WTC11 (cell line): ENCODE measurements around the gene DNASE1L2. TPM values are rescaled to one million over a fixed set of nuclear protein-coding genes. Genes with fewer than 3 reads are reported as not detected.
A peak's percentile ranks its signal among the peaks of the same experiment; 100 is the strongest.

Experiments used
- ATAC-seq: fragments of 200-7000 bp; cut with Tn5 transposase; 2 replicates; pipeline ENCODE4 v1.10.0; 2021; ENCODE audit warnings: mild to moderate bottlenecking, moderate library complexity
- CTCF ChIA-PET: fragments of 300-600 bp; sonication (Branson Sonifier 250); formaldehyde crosslinking; loops from one replicate; lab custom pipeline; 2021; ENCODE audit warnings: antibody characterized with exemption; lab: Charles Lee
- POLR2A ChIA-PET: fragments of 350-600 bp; sonication (Branson Sonifier 250); formaldehyde crosslinking; loops from one replicate; lab custom pipeline; 2021; ENCODE audit warnings: antibody characterized with exemption; lab: Charles Lee
- DNase-seq: peaks from one replicate; pipeline ENCODE4 v3.0.0; 2021; ENCODE audit warnings: low spot score
- H3K27ac Mint-ChIP-seq: 2 replicates; pipeline ENCODE4 v1.8.0; 2021; ENCODE audit warnings: mixed read lengths
- H3K27me3 Mint-ChIP-seq: 2 replicates; pipeline ENCODE4 v1.8.0; 2021; ENCODE audit warnings: low read depth, mild to moderate bottlenecking, moderate library complexity, mixed read lengths
- H3K36me3 Mint-ChIP-seq: 2 replicates; pipeline ENCODE4 v1.8.0; 2021; ENCODE audit warnings: mixed read lengths
- H3K4me1 Mint-ChIP-seq: 2 replicates; pipeline ENCODE4 v1.8.0; 2022; ENCODE audit warnings: mixed read lengths
- H3K4me3 Mint-ChIP-seq: 2 replicates; pipeline ENCODE4 v1.8.0; 2021; ENCODE audit warnings: mild to moderate bottlenecking, moderate library complexity, mixed read lengths
- H3K9me3 Mint-ChIP-seq: 2 replicates; pipeline ENCODE4 v1.8.0; 2021; ENCODE audit warnings: mixed read lengths
- ARID4B ChIP-seq: sonication (generic); formaldehyde crosslinking; IDR thresholded peaks from 2 replicates; pipeline ENCODE4 v1.8.0; 2023; ENCODE audit warnings: missing genetic modification reagents, mild to moderate bottlenecking, borderline replicate concordance
- CTCF ChIP-seq: fragments of 200-600 bp; IDR thresholded peaks from 2 replicates; pipeline ENCODE4 v1.8.0; 2022; ENCODE audit warnings: antibody characterized with exemption
- ETV6 ChIP-seq: sonication (generic); formaldehyde crosslinking; IDR thresholded peaks from 2 replicates; pipeline ENCODE4 v1.8.1; 2022; ENCODE audit warnings: mild to moderate bottlenecking, missing genetic modification reagents
- FOXK1 ChIP-seq: sonication (generic); formaldehyde crosslinking; IDR thresholded peaks from 2 replicates; pipeline ENCODE4 v1.8.0; 2022; ENCODE audit warnings: mild to moderate bottlenecking, moderate library complexity, missing genetic modification reagents
- FOXP4 ChIP-seq: sonication (generic); formaldehyde crosslinking; IDR thresholded peaks from 2 replicates; pipeline ENCODE4 v1.8.0; 2022; ENCODE audit warnings: mild to moderate bottlenecking, missing genetic modification reagents
- SOX15 ChIP-seq: fragments of 250-450 bp; sonication (Bioruptor Pico); IDR thresholded peaks from 2 replicates; pipeline ENCODE4 v1.9.0; 2021; ENCODE audit warnings: mild to moderate bottlenecking
- SP1 ChIP-seq: sonication (generic); formaldehyde crosslinking; conservative IDR thresholded peaks from 2 replicates; pipeline ENCODE4 v1.8.1; 2022; ENCODE audit warnings: missing genetic modification reagents
- ZNF396 ChIP-seq: fragments of 250-450 bp; sonication (Bioruptor Pico); IDR thresholded peaks from 2 replicates; pipeline ENCODE4 v1.8.0; 2021; ENCODE audit warnings: mild to moderate bottlenecking, moderate library complexity, borderline replicate concordance
- total RNA-seq: library from RNA; stranded (reverse); gene quantifications from 3 replicates; pipeline ENCODE4 v1.2.3, GENCODE V29; 2021
- TF ChIP-seq, protein P1 (sequence below): sonication (generic); formaldehyde crosslinking; conservative IDR thresholded peaks from 2 replicates; pipeline ENCODE4 v1.8.1; 2023; ENCODE audit warnings: mild to moderate bottlenecking, low read depth, missing genetic modification reagents, moderate library complexity
- TF ChIP-seq, protein P2 (sequence below): sonication (generic); formaldehyde crosslinking; IDR thresholded peaks from 2 replicates; pipeline ENCODE4 v1.8.1; 2023; ENCODE audit warnings: mild to moderate bottlenecking, missing genetic modification reagents
- TF ChIP-seq, protein P3 (sequence below): sonication (generic); formaldehyde crosslinking; IDR thresholded peaks from 2 replicates; pipeline ENCODE4 v1.8.1; 2023; ENCODE audit warnings: mild to moderate bottlenecking, missing genetic modification reagents, moderate library complexity
- TF ChIP-seq, protein P4 (sequence below): fragments of 250-450 bp; sonication (Bioruptor Pico); IDR thresholded peaks from 2 replicates; pipeline ENCODE4 v1.9.0; 2021; ENCODE audit warnings: moderate library complexity, mild to moderate bottlenecking, inconsistent platforms, borderline replicate concordance

DNASE1L2 gene
- total RNA-seq, 1 experiment from 2014 or later = 0.66 TPM

GRCh38 chr16:2212362-2213324, 23.6 kb upstream of the DNASE1L2 start:
- ChIA-PET POLR2A (no interaction called here), CTCF (no interaction called here)
- Mint-ChIP-seq H3K4me1 (peaks cover 26% of the 10 kb centered on the region), H3K9me3 (no peaks in the 10 kb centered on the region), H3K27ac (peak overlapping the region; percentile 53), H3K4me3 (peak overlapping the region; percentile 74), H3K27me3 (no peaks in the 10 kb centered on the region), H3K36me3 (peaks cover 18% of the 10 kb centered on the region)
- ATAC-seq = no peak
- no peak for TF ChIP-seq CTCF
- no peak for DNase-seq

- TF ChIP-seq FOXP4 (CRISPR knock-in tag) (peak; percentile 57; the same call in 1 of the 2 replicates), SOX15 (no peak)
- no peak for DNase-seq
- ChIA-PET CTCF (interaction anchor here (0.6 to 2.8 kb wide), 8 partner anchors 10 to 287 kb away, joined by 3 to 30 read pairs (median 6); partner anchors contain the start of genes CASKIN1, DNASE1L2, ECI1 and TBL3), POLR2A (interaction anchor here (0.9 to 1.7 kb wide), 7 partner anchors 7 to 59 kb away, joined by 3 to 10 read pairs (median 4); partner anchors contain the start of genes DNASE1L2, E4F1, ECI1 and TRAF7)
- Mint-ChIP-seq H3K27me3 (no peaks in the 10 kb centered on the region), H3K4me3 (peak overlapping the region; percentile 74), H3K27ac (peak overlapping the region; percentile 32; the same call in 1 of the 2 replicates), H3K36me3 (peaks cover 11% of the 10 kb centered on the region), H3K4me1 (peaks cover 25% of the 10 kb centered on the region), H3K9me3 (no peaks in the 10 kb centered on the region)
- ATAC-seq = no peak
Measured at GRCh38 chr16:2213817-2214718, 22.2 kb upstream of the DNASE1L2 start.

GRCh38 chr16:2214719-2214968, 21.6 kb upstream of the DNASE1L2 start, which contains the start of gene PGP:
TSS of gene PGP (minus strand) at chr16:2214840. CDS start at chr16:2214777, 63 bp downstream.
- H3K4me1 Mint-ChIP-seq = peaks cover 25% of the 10 kb centered on the region
- TF ChIP-seq FOXK1 (CRISPR knock-in tag) (no peak), SOX15 (no peak), ARID4B (no peak), ZNF396 (CRISPR knock-in tag) (0 out of 2 replicates have a peak, but pooled peaks have one; percentile 88), ETV6 (CRISPR knock-in tag) (no peak), SP1 (CRISPR knock-in tag) (0 out of 2 replicates have a peak, but pooled peaks have one; percentile 68)
- TF ChIP-seq, protein P1, sequence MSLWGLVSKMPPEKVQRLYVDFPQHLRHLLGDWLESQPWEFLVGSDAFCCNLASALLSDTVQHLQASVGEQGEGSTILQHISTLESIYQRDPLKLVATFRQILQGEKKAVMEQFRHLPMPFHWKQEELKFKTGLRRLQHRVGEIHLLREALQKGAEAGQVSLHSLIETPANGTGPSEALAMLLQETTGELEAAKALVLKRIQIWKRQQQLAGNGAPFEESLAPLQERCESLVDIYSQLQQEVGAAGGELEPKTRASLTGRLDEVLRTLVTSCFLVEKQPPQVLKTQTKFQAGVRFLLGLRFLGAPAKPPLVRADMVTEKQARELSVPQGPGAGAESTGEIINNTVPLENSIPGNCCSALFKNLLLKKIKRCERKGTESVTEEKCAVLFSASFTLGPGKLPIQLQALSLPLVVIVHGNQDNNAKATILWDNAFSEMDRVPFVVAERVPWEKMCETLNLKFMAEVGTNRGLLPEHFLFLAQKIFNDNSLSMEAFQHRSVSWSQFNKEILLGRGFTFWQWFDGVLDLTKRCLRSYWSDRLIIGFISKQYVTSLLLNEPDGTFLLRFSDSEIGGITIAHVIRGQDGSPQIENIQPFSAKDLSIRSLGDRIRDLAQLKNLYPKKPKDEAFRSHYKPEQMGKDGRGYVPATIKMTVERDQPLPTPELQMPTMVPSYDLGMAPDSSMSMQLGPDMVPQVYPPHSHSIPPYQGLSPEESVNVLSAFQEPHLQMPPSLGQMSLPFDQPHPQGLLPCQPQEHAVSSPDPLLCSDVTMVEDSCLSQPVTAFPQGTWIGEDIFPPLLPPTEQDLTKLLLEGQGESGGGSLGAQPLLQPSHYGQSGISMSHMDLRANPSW (CRISPR knock-in tag) = no peak
- TF ChIP-seq, protein P2, sequence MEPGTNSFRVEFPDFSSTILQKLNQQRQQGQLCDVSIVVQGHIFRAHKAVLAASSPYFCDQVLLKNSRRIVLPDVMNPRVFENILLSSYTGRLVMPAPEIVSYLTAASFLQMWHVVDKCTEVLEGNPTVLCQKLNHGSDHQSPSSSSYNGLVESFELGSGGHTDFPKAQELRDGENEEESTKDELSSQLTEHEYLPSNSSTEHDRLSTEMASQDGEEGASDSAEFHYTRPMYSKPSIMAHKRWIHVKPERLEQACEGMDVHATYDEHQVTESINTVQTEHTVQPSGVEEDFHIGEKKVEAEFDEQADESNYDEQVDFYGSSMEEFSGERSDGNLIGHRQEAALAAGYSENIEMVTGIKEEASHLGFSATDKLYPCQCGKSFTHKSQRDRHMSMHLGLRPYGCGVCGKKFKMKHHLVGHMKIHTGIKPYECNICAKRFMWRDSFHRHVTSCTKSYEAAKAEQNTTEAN = no peak
- TF ChIP-seq, protein P3, sequence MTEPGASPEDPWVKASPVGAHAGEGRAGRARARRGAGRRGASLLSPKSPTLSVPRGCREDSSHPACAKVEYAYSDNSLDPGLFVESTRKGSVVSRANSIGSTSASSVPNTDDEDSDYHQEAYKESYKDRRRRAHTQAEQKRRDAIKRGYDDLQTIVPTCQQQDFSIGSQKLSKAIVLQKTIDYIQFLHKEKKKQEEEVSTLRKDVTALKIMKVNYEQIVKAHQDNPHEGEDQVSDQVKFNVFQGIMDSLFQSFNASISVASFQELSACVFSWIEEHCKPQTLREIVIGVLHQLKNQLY (CRISPR knock-in tag) = no peak
- TF ChIP-seq, protein P4, sequence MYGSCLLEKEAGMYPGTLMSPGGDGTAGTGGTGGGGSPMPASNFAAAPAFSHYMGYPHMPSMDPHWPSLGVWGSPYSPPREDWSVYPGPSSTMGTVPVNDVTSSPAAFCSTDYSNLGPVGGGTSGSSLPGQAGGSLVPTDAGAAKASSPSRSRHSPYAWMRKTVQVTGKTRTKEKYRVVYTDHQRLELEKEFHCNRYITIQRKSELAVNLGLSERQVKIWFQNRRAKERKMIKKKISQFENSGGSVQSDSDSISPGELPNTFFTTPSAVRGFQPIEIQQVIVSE (CRISPR knock-in tag) = no peak

More at GRCh38 chr16:2214719-2214968, 21.6 kb upstream of the DNASE1L2 start, which contains the start of gene PGP:
- ATAC-seq (no peak), DNase-seq (no peak)
- Mint-ChIP-seq H3K27ac (peak within 1 kb of the TSS; percentile 99), H3K36me3 (peaks cover 11% of the 10 kb centered on the region), H3K9me3 (no peaks in the 10 kb centered on the region), H3K4me3 (peak within 1 kb of the TSS; percentile 83), H3K27me3 (no peaks in the 10 kb centered on the region)
- POLR2A ChIA-PET = interaction anchor here (0.9 to 1.7 kb wide), 7 partner anchors 8 to 59 kb away, joined by 3 to 10 read pairs (median 4); partner anchors contain the start of genes DNASE1L2, E4F1, ECI1 and TRAF7
- CTCF ChIA-PET = interaction anchor here (0.6 to 2.8 kb wide), 10 partner anchors 9 to 287 kb away, joined by 3 to 30 read pairs (median 5); partner anchors contain the start of genes CASKIN1, DNASE1L2, ECI1 and TBL3
